ENCODE measurements around the gene RAB9A. TPM values are rescaled to one million over a fixed set of nuclear protein-coding genes. Genes with fewer than 3 reads are reported as not detected.
A peak's percentile ranks its signal among the peaks of the same experiment; 100 is the strongest.

The RAB9A gene
- total and polyA plus RNA-seq, 2 donors (not counting 3 experiments of a cell fraction or from before 2014, with no cell fraction given), result 11.5 to 19.2 TPM

DNA sequence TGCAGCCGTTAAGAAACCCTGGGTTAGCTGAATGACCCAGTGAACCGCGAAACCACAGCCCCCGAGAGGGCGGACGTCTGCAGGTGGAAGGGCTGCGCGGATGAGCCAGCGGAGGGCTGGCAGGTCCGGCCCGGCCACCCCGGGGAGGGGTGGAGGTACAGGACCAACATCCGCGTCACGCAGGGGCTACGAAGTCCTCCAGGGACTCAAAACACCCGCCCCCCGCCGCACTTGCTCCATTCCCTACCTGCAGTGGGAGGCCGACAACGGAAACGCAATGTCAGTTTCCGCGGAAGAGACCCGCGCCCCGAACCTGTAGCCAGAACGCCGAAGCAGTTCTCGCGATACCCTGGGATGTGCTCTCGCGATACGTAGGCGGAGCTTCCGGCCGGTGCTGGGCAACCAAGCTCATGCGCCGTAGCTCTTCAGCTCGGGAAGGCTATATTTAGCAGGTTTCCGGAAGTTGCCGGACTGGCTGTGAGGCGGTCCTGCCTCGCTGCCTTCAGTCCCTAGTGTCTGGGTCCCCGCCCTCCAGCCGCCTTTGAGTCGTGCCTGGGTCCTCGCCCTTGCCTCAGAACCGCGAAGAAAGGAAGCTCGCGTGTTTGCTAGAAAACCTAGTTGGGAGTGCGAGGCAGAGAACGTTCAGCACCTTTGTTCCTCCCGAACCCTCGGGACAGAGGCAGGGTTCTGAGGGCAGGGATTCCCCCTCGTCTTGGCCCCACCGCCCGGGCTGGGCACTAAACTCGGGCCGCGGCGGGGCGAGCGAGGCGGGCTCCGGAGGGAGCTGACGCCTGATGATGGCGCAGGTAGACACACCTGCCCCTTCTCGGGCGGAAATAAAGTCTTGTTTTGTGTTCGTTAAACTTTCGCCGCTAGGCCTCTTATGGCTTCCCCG is 45.6 kb downstream of the RAB9A start, which contains the start of the genes OFD1 and TRAPPC2:
Gene OFD1, plus strand, starts transcription at position 471 of the 895 bp plus-strand sequence. Its CDS starts 324 bp downstream, at position 795.
Gene TRAPPC2, minus strand, starts transcription at position 343 of the 895 bp plus-strand sequence. CDS start 14,657 bp downstream, outside the sequence.
- Histone ChIP-seq H3K27me3 (ENCODE audit: control insufficient read depth in 2 of 2, insufficient read depth in 2 of 2, low read length in 2 of 2) (no peaks in the 10 kb centered on the region), H3K9me1 (replicated peaks; ENCODE audit: control insufficient read depth, extremely low read depth, insufficient read depth, low read length) (no peaks in the 10 kb centered on the region), H3K27ac (ENCODE audit: insufficient read depth, low read depth, low read length) (peak within 1 kb of the TSS; percentile 78), H3K4me1 (ENCODE audit: control insufficient read depth, extremely low read depth, insufficient read depth, low read length) (peaks cover 5% of the 10 kb centered on the region), H3K9me3 (replicated peaks; ENCODE audit: control insufficient read depth, insufficient read depth, low read length) (no peaks in the 10 kb centered on the region), H2AFZ (ENCODE audit: low read depth, low read length) (peak within 1 kb of the TSS; percentile 82), H3K9ac (replicated peaks; ENCODE audit: extremely low read depth, insufficient read depth, low read length) (peak within 1 kb of the TSS; percentile 86), H3K36me3 (ENCODE audit: control insufficient read depth in 2 of 2, extremely low read depth in 1 of 2, insufficient read depth in 2 of 2, low read length in 2 of 2) (no peaks in the 10 kb centered on the region), H3K4me3 (replicated peaks in 1 of 3; ENCODE audit: insufficient read depth in 1 of 3, low read depth in 1 of 3, low read length in 3 of 3) (peak within 1 kb of the TSS; percentile 73 to 88 (median 83)), H3K4me2 (ENCODE audit: insufficient read depth, low read length) (peak within 1 kb of the TSS; percentile 80), H3K79me2 (ENCODE audit: control insufficient read depth, insufficient read depth, low read length) (peaks cover 29% of the 10 kb centered on the region), H4K20me1 (replicated peaks; ENCODE audit: control insufficient read depth, extremely low read depth, insufficient read depth, low read length) (no peaks in the 10 kb centered on the region)
- FAIRE-seq, result peak; percentile 91
- peak; percentile 59 for TF ChIP-seq POLR2AphosphoS5 (IDR thresholded peaks at IDR 0.05; ENCODE audit: insufficient read depth, low read depth, low read length)
- TF ChIP-seq POLR2A (IDR thresholded peaks at IDR 0.05; ENCODE audit: low read depth, low read length), result peak; percentile 71
- TF ChIP-seq EZH2 (IDR thresholded peaks at IDR 0.05; ENCODE audit: borderline replicate concordance, low read depth, low read length, severe bottlenecking), result no peak
- BruUV-seq (replicated peaks), result no TSS peak
- CTCF ChIA-PET, result interaction anchor here (0.8 to 2.2 kb wide), 7 partner anchors 12 to 788 kb away, joined by 3 to 8 read pairs (median 3); no protein-coding TSS in a partner anchor
- POLR2A ChIA-PET, result interaction anchor here (0.6 kb wide), 1 partner anchor 778 kb away, joined by 4 read pairs; no protein-coding TSS in a partner anchor
- dilution Hi-C loops (cut with MboI; ENCODE audit: extremely low pct_ligation_motif_present, low sequenced_read_pairs) (no loop called here), intact Hi-C loops (cut with micrococcal nuclease) (loop anchor here (1.0 to 5.0 kb wide), 4 partner anchors 46 to 787 kb away; partner anchors contain the start of genes RAB9A and TCEANC)
- peak; percentile 91 for DNase-seq (ENCODE audit: low read depth, low spot score)

DNA sequence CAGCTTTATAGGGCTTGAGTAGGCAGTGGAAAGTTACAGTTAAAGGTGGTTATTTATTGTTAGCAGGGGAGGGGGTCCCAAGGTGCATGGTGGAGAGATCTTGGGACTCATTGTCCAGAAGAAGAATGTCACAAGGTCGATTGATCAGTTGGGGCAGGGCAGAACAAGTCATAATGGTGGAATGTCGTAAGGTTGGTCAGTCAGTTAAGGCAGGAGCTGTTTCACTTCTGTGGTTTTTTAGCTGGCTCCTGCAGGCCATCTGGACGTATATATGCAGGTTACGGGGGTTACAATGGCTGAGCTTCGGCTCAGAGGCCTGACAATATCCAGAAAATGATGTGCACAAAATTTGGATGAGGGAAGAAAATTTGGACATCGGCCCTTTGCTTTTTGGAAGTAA is 52.8 kb downstream of the RAB9A start:
- Histone ChIP-seq H3K27ac (ENCODE audit: insufficient read depth, low read depth, low read length) (no peak overlapping the region), H4K20me1 (replicated peaks; ENCODE audit: control insufficient read depth, extremely low read depth, insufficient read depth, low read length) (no peaks in the 10 kb centered on the region), H3K9me3 (replicated peaks; ENCODE audit: control insufficient read depth, insufficient read depth, low read length) (no peaks in the 10 kb centered on the region), H3K4me1 (ENCODE audit: control insufficient read depth, extremely low read depth, insufficient read depth, low read length) (no peaks in the 10 kb centered on the region), H3K4me2 (ENCODE audit: insufficient read depth, low read length) (no peak overlapping the region), H3K4me3 (replicated peaks in 1 of 3; ENCODE audit: insufficient read depth in 1 of 3, low read depth in 1 of 3, low read length in 3 of 3) (no peak overlapping the region), H3K36me3 (ENCODE audit: control insufficient read depth in 2 of 2, extremely low read depth in 1 of 2, insufficient read depth in 2 of 2, low read length in 2 of 2) (no peaks in the 10 kb centered on the region), H3K9me1 (replicated peaks; ENCODE audit: control insufficient read depth, extremely low read depth, insufficient read depth, low read length) (no peaks in the 10 kb centered on the region), H2AFZ (ENCODE audit: low read depth, low read length) (no peak overlapping the region), H3K79me2 (ENCODE audit: control insufficient read depth, insufficient read depth, low read length) (no peaks in the 10 kb centered on the region), H3K9ac (replicated peaks; ENCODE audit: extremely low read depth, insufficient read depth, low read length) (no peak overlapping the region), H3K27me3 (ENCODE audit: control insufficient read depth in 2 of 2, insufficient read depth in 2 of 2, low read length in 2 of 2) (no peaks in the 10 kb centered on the region)
- DNase-seq (ENCODE audit: low read depth, low spot score), result no peak
- FAIRE-seq, result no peak
- TF ChIP-seq GATA2 (IDR thresholded peaks at IDR 0.05; ENCODE audit: insufficient read depth, insufficient read length, low read depth, low read length), result no peak
- TF ChIP-seq, protein P1, sequence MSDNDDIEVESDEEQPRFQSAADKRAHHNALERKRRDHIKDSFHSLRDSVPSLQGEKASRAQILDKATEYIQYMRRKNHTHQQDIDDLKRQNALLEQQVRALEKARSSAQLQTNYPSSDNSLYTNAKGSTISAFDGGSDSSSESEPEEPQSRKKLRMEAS (IDR thresholded peaks at IDR 0.05; ENCODE audit: insufficient read depth, insufficient read length), result no peak
- no peak for TF ChIP-seq POLR2AphosphoS5 (IDR thresholded peaks at IDR 0.05; ENCODE audit: insufficient read depth, low read depth, low read length)
- TF ChIP-seq MYC (IDR thresholded peaks at IDR 0.05; ENCODE audit: low read depth, low read length), result no peak
- TF ChIP-seq, protein P2, sequence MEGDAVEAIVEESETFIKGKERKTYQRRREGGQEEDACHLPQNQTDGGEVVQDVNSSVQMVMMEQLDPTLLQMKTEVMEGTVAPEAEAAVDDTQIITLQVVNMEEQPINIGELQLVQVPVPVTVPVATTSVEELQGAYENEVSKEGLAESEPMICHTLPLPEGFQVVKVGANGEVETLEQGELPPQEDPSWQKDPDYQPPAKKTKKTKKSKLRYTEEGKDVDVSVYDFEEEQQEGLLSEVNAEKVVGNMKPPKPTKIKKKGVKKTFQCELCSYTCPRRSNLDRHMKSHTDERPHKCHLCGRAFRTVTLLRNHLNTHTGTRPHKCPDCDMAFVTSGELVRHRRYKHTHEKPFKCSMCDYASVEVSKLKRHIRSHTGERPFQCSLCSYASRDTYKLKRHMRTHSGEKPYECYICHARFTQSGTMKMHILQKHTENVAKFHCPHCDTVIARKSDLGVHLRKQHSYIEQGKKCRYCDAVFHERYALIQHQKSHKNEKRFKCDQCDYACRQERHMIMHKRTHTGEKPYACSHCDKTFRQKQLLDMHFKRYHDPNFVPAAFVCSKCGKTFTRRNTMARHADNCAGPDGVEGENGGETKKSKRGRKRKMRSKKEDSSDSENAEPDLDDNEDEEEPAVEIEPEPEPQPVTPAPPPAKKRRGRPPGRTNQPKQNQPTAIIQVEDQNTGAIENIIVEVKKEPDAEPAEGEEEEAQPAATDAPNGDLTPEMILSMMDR (IDR thresholded peaks at IDR 0.05; ENCODE audit: extremely low read depth in 1 of 2, insufficient read depth in 1 of 2, low read depth in 1 of 2, low read length in 2 of 2), result no peak
- TF ChIP-seq FOS (IDR thresholded peaks at IDR 0.05; ENCODE audit: borderline replicate concordance, insufficient read depth, low read length), result no peak
- ChIA-PET CTCF (no interaction called here), POLR2A (no interaction called here)
- dilution Hi-C loops (cut with MboI; ENCODE audit: extremely low pct_ligation_motif_present, low sequenced_read_pairs) (no loop called here), intact Hi-C loops (cut with micrococcal nuclease) (no loop called here)
- no TSS peak for BruUV-seq (replicated peaks)
